IPS-NIHi7 (cell line): ENCODE data around the gene ARNT2.

Experiments
- DNase-seq: peaks from one replicate; pipeline ENCODE4 v3.0.0; 2012; ENCODE audit warnings: mixed read lengths; ENCODE audit errors: extremely low spot score

The ARNT2 gene

DNA sequence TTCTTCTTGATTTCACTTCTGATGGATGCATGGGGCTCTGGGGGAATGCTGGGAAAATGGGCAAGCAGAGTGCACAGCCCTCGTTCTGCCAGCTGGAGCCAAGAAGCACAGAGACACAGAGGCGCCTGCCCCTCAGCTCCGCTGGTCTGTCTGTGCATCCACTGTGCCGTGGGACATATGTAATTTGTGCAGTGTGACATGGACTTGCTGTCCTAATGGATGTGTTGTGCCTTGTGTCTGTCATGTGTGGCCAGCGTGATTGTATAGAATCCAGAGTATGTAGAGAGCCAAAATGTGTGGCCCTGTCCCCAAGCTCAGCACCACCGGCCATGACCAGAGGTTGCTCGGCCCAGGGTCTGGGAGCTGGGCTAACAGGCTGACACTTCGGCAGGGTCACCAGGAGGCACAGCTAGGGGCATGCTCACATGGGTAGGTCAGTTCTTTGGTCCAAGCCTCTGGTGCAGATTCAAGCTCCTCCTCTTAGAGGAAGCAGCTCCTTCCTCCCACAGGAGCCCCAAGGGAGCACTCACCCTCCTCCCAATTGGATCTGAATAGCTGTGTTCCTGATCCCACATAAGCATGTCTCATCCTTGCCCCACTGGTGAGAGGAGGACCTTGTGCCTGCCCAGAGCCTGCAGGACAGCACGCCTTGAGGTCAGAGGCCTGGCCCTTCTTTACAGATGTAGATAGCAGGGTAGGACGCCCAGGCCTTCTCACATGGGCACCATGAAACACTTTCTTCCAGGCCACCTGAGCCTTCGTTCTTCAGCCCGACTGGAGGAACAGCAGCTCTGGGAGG, 190.1 kb downstream of the ARNT2 start:
- no peak for DNase-seq

DNA sequence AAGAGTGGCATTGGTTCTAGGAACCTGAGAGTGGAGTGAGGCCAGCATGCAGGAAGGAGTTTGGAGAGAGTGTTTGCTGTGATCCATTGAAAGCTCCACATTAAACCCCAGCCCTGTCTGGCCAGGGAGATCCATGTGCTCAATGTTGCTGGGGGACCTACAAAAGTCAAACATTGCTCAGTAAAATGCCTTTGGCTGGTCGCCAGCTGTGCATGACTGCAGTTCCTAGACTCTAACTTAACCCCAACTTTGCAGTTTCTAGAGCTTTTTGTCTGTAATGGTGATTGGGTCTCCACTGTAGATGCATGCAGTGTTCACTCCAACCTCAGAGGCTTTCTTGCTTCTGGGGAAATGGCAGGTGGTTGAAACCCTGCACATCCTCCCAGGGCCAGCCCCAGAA, 191.2 kb downstream of the ARNT2 start:
- no peak for DNase-seq

GRCh38 chr15:80596521-80596976, 192.4 kb downstream of the ARNT2 start:
- no peak for DNase-seq

- DNase-seq: no peak
These were observed 192.9 kb downstream of the ARNT2 start for GRCh38 chr15:80597076-80597475.

DNA sequence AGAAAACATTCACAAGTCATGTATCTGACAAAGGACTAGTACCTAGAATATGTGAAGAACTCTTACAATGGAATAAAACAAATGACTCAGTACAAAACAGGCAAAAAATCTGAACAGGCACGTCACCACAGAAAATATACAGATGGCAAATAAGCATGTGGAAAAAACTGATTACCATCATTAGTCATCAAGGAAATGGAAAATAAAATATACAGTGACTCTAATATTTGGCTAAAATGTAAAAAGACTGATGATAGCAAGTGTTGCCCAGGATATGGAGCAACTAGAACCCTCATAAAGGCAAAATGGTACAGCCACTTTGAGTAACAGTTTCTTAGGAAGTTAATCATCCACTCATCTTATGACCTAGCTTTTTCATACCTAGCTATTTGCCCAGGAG, 195.2 kb downstream of the ARNT2 start:
- DNase-seq: no peak

DNA sequence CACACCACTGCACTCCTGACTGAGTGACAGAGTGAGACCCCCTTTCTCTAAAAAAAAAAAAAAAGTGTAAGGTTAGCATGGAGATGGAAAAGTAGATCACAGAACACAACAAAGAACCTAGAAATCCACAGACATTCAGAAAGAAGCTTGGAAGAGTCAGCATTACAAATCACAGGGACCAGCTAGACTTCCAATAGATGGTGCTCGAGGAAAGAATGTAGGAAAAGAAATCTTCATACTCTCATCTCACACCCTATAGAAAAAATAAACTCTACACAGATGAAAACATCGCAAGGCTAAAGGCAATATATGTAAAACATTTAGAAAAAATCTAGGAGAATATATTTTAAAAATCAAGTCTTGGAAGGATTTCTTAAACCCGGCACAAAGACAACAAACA, 196.4 kb downstream of the ARNT2 start:
- DNase-seq: no peak

GRCh38 chr15:80601256-80601655, 197.1 kb downstream of the ARNT2 start:
- no peak for DNase-seq

- DNase-seq: no peak
These were observed 200.7 kb downstream of the ARNT2 start for GRCh38 chr15:80604583-80605575.

- DNase-seq: no peak
These were observed 201.5 kb downstream of the ARNT2 start for GRCh38 chr15:80605591-80606150.

- DNase-seq: no peak
These were observed 202.4 kb downstream of the ARNT2 start for GRCh38 chr15:80606511-80607071.

GRCh38 chr15:80607287-80607980, 203.3 kb downstream of the ARNT2 start:
- no peak for DNase-seq

DNA sequence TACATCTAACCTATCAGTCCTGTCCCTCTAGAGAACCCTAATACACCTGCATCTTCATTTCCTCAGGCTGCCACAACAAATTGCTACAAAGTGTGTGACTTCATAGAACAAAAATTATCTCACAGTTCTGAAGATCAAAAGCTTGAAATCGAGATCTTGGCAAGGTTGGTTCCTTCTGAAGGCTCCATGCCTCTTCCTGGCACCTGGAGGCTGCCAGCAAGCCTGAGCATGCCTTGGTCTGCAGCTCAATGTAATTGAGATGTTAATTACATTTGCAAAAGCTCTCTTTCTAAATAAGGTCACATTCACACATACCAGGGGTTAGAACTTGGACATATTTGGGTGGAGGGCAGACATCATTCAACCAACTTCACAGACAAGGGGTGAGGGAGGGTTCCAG, 204.5 kb downstream of the ARNT2 start:
- DNase-seq: no peak

GRCh38 chr15:80609091-80609490, 204.9 kb downstream of the ARNT2 start:
- no peak for DNase-seq

GRCh38 chr15:80609512-80609946, 205.3 kb downstream of the ARNT2 start:
- DNase-seq: no peak

- no peak for DNase-seq
These were observed 207.4 kb downstream of the ARNT2 start for GRCh38 chr15:80611543-80612080.

DNA sequence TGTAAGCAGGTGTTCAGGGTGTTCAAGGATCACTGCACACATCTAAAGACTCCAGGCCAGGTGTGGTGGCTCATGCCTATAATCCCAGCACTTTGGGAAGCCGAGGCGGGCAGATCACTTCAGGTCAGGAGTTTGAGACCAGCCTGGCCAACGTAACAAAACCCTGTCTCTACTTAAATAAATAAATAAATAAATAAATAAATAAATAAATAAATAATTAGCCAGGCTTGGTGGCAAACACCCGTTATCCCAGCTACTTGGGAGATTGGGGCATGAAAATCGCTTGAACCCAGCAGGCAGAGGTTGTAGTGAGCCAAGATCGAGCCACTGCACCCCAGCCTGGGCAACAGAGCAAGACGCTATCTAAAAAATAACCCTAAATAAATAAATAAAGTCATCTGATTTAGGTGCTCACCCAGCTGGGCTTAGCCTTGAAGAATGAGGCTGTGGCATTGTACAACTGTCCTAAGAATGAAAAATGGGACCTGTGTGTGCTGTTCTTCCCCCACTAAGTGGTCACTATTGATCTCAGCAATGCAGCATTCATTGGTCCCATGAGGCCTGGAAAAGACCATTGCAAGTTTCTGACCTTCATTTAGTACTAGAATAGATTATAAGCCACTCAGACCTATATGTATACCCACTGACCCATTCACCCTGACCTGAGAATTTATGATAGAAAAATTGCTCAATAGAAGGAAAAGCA, 208.1 kb downstream of the ARNT2 start:
- no peak for DNase-seq

GRCh38 chr15:80613762-80614365, 209.7 kb downstream of the ARNT2 start:
- no peak for DNase-seq

DNA sequence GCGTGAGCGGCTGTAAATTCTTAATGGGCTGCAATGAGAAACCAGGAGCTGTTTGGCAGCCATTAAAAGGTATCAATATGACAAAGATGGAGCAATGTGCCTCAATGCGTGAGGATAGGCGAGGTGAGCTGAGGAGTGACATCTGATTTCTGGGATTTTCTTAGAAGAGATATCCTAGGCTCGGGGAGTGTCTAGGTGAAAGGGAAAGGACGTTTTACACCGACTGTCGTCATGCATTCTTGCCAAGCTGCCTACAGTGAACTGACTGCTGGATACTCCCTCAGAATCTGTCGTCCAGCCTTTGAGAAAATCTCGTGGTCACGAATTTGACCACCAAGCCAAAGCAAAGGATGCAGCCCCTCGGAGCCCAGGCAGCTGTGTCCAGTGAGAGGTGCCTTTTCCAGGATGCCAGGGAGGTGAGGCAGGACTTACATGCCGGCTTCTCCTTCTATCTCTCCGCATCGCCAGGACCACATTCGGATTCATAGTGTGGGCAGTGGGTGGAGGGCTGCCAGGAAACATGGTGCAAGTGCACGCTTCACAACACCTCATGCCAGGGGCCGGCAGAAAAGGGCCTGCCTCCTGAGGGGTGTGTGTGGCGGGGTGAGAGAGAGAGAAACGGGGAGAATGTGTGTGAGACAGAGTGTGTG, 210.7 kb downstream of the ARNT2 start:
- no peak for DNase-seq

GRCh38 chr15:80615361-80615736, 211.2 kb downstream of the ARNT2 start:
- DNase-seq: no peak
